AG04449 (cell line): ENCODE results near the gene GJD3.

Experiments used
- CTCF ChIA-PET: fragments of 350-600 bp; formaldehyde crosslinking; extraction: SDS; loops from one replicate; lab custom pipeline; 2021; ENCODE audit warnings: antibody characterized with exemption; lab: Yijun Ruan, JAX
- POLR2A ChIA-PET: fragments of 400-600, 350-600 bp; formaldehyde crosslinking; extraction: SDS; loops from one replicate; lab custom pipeline; 2020; ENCODE audit warnings: antibody characterized with exemption, inconsistent platforms; lab: Yijun Ruan, JAX
- DNase-seq: peaks from one replicate; pipeline ENCODE4 v3.0.0-alpha.2; 2010; ENCODE audit warnings: low read depth, low spot score
- H3K4me3 ChIP-seq: 2 replicates; pipeline ENCODE4 v1.5.1; 2011; ENCODE audit warnings: low read depth, mild to moderate bottlenecking, control low read depth, low read length
- CTCF ChIP-seq: IDR thresholded peaks from one replicate; pipeline ENCODE4 v1.5.1; 2011; ENCODE audit warnings: mild to moderate bottlenecking, moderate library complexity, low read length, control low read depth, inconsistent platforms; ENCODE audit not compliant: insufficient read depth; ENCODE audit errors: missing control alignments

Gene GJD3

GRCh38 chr17:40317880-40318829, 46.4 kb downstream of the GJD3 start:
- POLR2A ChIA-PET: interaction anchor here (0.6 to 4.3 kb wide), 7 partner anchors 10 to 1581 kb away, joined by 3 to 35 read pairs (median 3); no protein-coding TSS in a partner anchor

GRCh38 chr17:40317345-40317873, 47.1 kb downstream of the GJD3 start:
- TF ChIP-seq CTCF: peak; percentile 67
- peak overlapping the region; percentile 60 for H3K4me3 ChIP-seq
- ChIA-PET CTCF (interaction anchor here (0.6 to 4.0 kb wide), 21 partner anchors 10 to 308 kb away, joined by 3 to 110 read pairs (median 4); partner anchors contain the start of gene RARA), POLR2A (interaction anchor here (0.6 to 4.3 kb wide), 5 partner anchors 12 to 1580 kb away, joined by 3 to 35 read pairs (median 3); no protein-coding TSS in a partner anchor)
- no peak for DNase-seq

More at GRCh38 chr17:40317880-40318829, 46.4 kb downstream of the GJD3 start:
- TF ChIP-seq CTCF: no peak
- H3K4me3 ChIP-seq: peak overlapping the region; percentile 92
- peak; percentile 84 for DNase-seq
- CTCF ChIA-PET: interaction anchor here (0.6 to 4.0 kb wide), 21 partner anchors 9 to 218 kb away, joined by 3 to 110 read pairs (median 5); partner anchors contain the start of gene RARA

- no peak for TF ChIP-seq CTCF
- no peak for DNase-seq
- H3K4me3 ChIP-seq: peak overlapping the region; percentile 60
- CTCF ChIA-PET: interaction anchor here (0.6 to 4.0 kb wide), 21 partner anchors 11 to 308 kb away, joined by 3 to 110 read pairs (median 4); partner anchors contain the start of gene RARA
- POLR2A ChIA-PET: interaction anchor here (0.6 to 4.3 kb wide), 5 partner anchors 12 to 1579 kb away, joined by 3 to 35 read pairs (median 3); no protein-coding TSS in a partner anchor
These were observed 47.8 kb downstream of the GJD3 start for GRCh38 chr17:40316571-40317344.

- POLR2A ChIA-PET: interaction anchor here (0.6 to 4.3 kb wide), 3 partner anchors 11 to 236 kb away, joined by 4 to 35 read pairs (median 4); no protein-coding TSS in a partner anchor
- DNase-seq: no peak
- no peak overlapping the region for H3K4me3 ChIP-seq
- CTCF ChIA-PET: interaction anchor here (0.7 to 4.0 kb wide), 11 partner anchors 10 to 99 kb away, joined by 3 to 110 read pairs (median 10); partner anchors contain the start of gene RARA
- no peak for TF ChIP-seq CTCF
These were observed 48.6 kb downstream of the GJD3 start for GRCh38 chr17:40315678-40316570.

- no peak for TF ChIP-seq CTCF
- CTCF ChIA-PET: interaction anchor here (1.2 to 4.0 kb wide), 4 partner anchors 10 to 43 kb away, joined by 3 to 110 read pairs (median 10); partner anchors contain the start of gene RARA
- POLR2A ChIA-PET: interaction anchor here (0.6 to 4.3 kb wide), 3 partner anchors 10 to 236 kb away, joined by 4 to 35 read pairs (median 4); no protein-coding TSS in a partner anchor
- DNase-seq: no peak
- H3K4me3 ChIP-seq: no peak overlapping the region
These were observed 49.3 kb downstream of the GJD3 start for GRCh38 chr17:40315206-40315605.
